ENCODE results near the gene NTRK3. TPM values are rescaled to one million over a fixed set of nuclear protein-coding genes. Genes with fewer than 3 reads are reported as not detected.

Gene NTRK3
- total RNA-seq, 2 donors from 2014 or later: 0.66 to 5.2 TPM

DNA sequence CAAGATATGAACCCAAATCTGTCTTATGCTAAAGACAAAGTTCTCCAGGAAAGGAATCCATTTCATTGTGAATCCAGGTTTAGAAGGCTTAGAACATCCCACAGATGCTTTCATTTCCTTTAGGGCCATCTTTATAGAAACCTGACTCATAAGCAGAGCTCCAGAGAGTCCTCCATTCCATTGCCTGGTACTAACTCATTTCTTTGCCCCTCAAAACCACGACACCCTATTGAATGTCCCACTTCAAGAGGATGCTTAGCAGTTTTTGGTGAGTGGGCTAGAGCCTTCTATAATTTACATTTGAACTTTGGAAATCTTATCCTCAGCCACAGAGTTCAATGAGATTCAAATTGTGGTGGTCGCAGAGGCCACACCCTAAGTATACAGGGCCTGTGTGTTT lies 325.0 kb downstream of the NTRK3 start:
- Histone ChIP-seq H3K4me3 (no peak overlapping the region), H3K4me1 (no peaks in the 10 kb centered on the region), H3K27ac (no peak overlapping the region), H3K36me3 (replicated peaks in 1 of 2; ENCODE audit: insufficient read depth in 1 of 2, low read depth in 2 of 2) (no peaks in the 10 kb centered on the region), H3K27me3 (no peaks in the 10 kb centered on the region), H3K9me3 (no peaks in the 10 kb centered on the region)
- ATAC-seq (no peak), DNase-seq (no peak)
- intact Hi-C loops (cut with DNase I): no loop called here
- TF ChIP-seq, protein P1, sequence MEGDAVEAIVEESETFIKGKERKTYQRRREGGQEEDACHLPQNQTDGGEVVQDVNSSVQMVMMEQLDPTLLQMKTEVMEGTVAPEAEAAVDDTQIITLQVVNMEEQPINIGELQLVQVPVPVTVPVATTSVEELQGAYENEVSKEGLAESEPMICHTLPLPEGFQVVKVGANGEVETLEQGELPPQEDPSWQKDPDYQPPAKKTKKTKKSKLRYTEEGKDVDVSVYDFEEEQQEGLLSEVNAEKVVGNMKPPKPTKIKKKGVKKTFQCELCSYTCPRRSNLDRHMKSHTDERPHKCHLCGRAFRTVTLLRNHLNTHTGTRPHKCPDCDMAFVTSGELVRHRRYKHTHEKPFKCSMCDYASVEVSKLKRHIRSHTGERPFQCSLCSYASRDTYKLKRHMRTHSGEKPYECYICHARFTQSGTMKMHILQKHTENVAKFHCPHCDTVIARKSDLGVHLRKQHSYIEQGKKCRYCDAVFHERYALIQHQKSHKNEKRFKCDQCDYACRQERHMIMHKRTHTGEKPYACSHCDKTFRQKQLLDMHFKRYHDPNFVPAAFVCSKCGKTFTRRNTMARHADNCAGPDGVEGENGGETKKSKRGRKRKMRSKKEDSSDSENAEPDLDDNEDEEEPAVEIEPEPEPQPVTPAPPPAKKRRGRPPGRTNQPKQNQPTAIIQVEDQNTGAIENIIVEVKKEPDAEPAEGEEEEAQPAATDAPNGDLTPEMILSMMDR (IDR thresholded peaks at IDR 0.05): no peak
- TF ChIP-seq POLR2A (IDR thresholded peaks at IDR 0.05): no peak
- WGBS, 2 donors: 79 to 83% methylated on average over 2 of the region's 2 CpGs

DNA sequence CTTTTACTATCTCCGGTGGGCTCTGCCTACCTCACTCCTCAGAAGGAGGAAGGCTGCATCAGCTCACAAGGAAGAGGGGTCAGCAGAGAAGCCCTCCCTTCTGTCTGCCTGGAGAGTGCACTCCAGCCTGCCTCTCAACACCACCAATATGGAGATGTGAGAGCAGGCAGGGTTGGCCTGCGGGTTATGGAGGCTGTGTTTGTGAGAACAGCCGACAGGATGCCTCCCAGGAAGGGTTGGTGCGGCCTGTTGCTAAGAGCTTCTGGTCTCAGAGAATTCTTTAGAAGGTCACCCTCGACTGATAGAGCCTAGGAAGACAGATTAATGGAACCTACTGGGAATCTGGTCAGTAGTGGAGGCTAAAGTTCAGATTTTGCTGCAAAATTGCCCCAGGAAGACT lies 326.1 kb downstream of the NTRK3 start:
- Histone ChIP-seq H3K36me3 (replicated peaks in 1 of 2; ENCODE audit: insufficient read depth in 1 of 2, low read depth in 2 of 2) (no peaks in the 10 kb centered on the region), H3K9me3 (no peaks in the 10 kb centered on the region), H3K4me3 (no peak overlapping the region), H3K27me3 (no peaks in the 10 kb centered on the region), H3K27ac (no peak overlapping the region), H3K4me1 (no peaks in the 10 kb centered on the region)
- WGBS, 2 donors: 59 to 63% methylated on average over 5 of the region's 5 CpGs
- DNase-seq: no peak
- intact Hi-C loops (cut with DNase I): no loop called here
- TF ChIP-seq, protein P1 (IDR thresholded peaks at IDR 0.05): no peak
- TF ChIP-seq POLR2A (IDR thresholded peaks at IDR 0.05): no peak
- ATAC-seq: no peak

DNA sequence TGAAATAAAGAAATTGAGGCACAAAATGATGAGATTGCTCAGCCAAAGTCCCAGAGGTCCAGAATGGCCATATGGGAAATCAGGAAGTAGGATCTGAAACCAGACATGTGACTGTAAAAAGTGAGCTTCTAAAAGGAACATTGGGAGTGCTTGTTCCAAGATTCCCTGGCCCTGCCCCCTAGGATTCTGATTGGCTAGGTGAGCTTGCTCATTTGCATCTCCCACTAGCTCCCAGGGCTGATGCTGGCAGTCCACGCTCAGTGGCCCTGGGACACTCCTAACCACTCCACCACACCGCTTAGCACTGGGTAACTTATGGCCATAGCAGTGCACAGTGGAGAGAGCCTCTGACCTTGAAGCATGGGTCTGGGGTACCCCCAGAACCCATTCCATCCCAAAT lies 326.7 kb downstream of the NTRK3 start:
- H3K27me3 ChIP-seq: no peaks in the 10 kb centered on the region
- H3K9me3 ChIP-seq: no peaks in the 10 kb centered on the region
- no peaks in the 10 kb centered on the region for H3K4me1 ChIP-seq
- no peak for ATAC-seq
- no peak overlapping the region for H3K4me3 ChIP-seq
- WGBS, 2 donors: 73 to 75% methylated on average over 2 of the region's 2 CpGs
- no peak for DNase-seq
- intact Hi-C loops (cut with DNase I): no loop called here
- H3K36me3 ChIP-seq (replicated peaks in 1 of 2; ENCODE audit: insufficient read depth in 1 of 2, low read depth in 2 of 2): no peaks in the 10 kb centered on the region
- H3K27ac ChIP-seq: no peak overlapping the region
- TF ChIP-seq, protein P1 (IDR thresholded peaks at IDR 0.05): no peak
- no peak for TF ChIP-seq POLR2A (IDR thresholded peaks at IDR 0.05)

DNA sequence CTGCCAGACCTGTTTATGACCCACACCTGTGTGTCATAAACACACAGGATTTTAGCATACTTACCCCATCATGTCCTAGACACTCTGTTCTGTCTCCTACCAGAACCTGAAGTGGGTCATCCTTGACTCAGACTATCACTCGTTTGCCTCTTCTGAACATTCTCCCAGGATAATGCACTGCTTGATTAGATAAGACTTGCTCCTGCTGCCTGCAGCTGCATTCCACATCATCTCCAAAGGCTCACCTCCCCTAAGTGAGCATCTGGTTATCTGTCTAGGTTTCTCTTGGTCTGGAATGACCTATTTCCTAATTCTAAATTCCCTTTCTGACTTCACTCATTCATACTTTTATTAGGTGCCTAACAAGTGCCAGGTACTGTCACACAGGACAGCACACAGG lies 332.1 kb downstream of the NTRK3 start:
- H3K27ac ChIP-seq: no peak overlapping the region
- intact Hi-C loops (cut with DNase I): no loop called here
- WGBS, 2 donors: 10 to 32% methylated on average over 1 of the region's 1 CpG
- H3K36me3 ChIP-seq (replicated peaks in 1 of 2; ENCODE audit: insufficient read depth in 1 of 2, low read depth in 2 of 2): no peaks in the 10 kb centered on the region
- ATAC-seq (no peak), DNase-seq (no peak)
- TF ChIP-seq POLR2A (IDR thresholded peaks at IDR 0.05): no peak
- TF ChIP-seq, protein P1 (IDR thresholded peaks at IDR 0.05): no peak
- H3K27me3 ChIP-seq: no peaks in the 10 kb centered on the region
- no peaks in the 10 kb centered on the region for H3K4me1 ChIP-seq
- no peaks in the 10 kb centered on the region for H3K9me3 ChIP-seq
- H3K4me3 ChIP-seq: no peak overlapping the region

DNA sequence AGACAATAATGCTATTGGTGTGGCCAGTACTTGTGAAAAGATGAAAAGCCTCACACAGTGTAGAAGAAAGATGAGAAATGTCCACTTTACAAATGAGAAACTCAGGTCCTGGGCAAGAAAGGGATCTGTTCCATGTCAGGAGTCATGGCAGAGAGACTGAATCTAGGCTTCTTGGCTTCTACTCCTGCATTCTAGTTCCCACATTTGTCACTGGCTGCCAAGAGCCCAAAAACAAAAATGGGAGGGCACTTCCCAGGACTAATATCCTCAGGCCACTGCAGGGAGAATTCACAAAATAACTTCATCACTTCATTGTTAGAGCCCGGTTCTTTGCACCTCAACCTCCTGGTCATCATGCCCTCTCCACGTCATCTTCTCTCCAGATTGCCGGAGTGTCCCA lies 337.5 kb downstream of the NTRK3 start:
- no peaks in the 10 kb centered on the region for H3K9me3 ChIP-seq
- 67 to 71% methylated on average over 3 of the region's 3 CpGs for WGBS, 2 donors
- intact Hi-C loops (cut with DNase I): no loop called here
- no peak for TF ChIP-seq POLR2A (IDR thresholded peaks at IDR 0.05)
- TF ChIP-seq, protein P1 (IDR thresholded peaks at IDR 0.05): no peak
- no peak overlapping the region for H3K4me3 ChIP-seq
- ATAC-seq: no peak
- H3K27ac ChIP-seq: no peak overlapping the region
- DNase-seq: no peak
- no peaks in the 10 kb centered on the region for H3K36me3 ChIP-seq (replicated peaks in 1 of 2; ENCODE audit: insufficient read depth in 1 of 2, low read depth in 2 of 2)
- no peaks in the 10 kb centered on the region for H3K27me3 ChIP-seq
- no peaks in the 10 kb centered on the region for H3K4me1 ChIP-seq
